ENCODE measurements around the gene VPS39. TPM values are rescaled to one million over a fixed set of nuclear protein-coding genes. Genes with fewer than 3 reads are reported as not detected.

Gene VPS39
- total RNA-seq, 1 donor from 2014 or later: 43.3 TPM

- TF ChIP-seq CTCF (IDR thresholded peaks at IDR 0.05; ENCODE audit: insufficient read depth, low read length, poor library complexity, severe bottlenecking): no peak
- no peak for DNase-seq (ENCODE audit: low read depth)
- Histone ChIP-seq H3K4me3 (ENCODE audit: low read depth, low read length) (no peak overlapping the region), H3K27me3 (ENCODE audit: control insufficient read depth, insufficient read depth, low read length) (no peaks in the 10 kb centered on the region), H3K36me3 (ENCODE audit: control insufficient read depth, insufficient read depth, low read length) (peaks cover 1% of the 10 kb centered on the region)
Measured at GRCh38 chr15:42210696-42211095, 2.6 kb upstream of the VPS39 start.

GRCh38 chr15:42206406-42206805, 1.7 kb downstream of the VPS39 start:
- H3K36me3 ChIP-seq (ENCODE audit: control insufficient read depth, insufficient read depth, low read length): peaks cover 1% of the 10 kb centered on the region
- no peak for DNase-seq (ENCODE audit: low read depth)

GRCh38 chr15:42203891-42204290, 4.2 kb downstream of the VPS39 start:
- Histone ChIP-seq H3K4me3 (ENCODE audit: low read depth, low read length) (no peak overlapping the region), H3K27me3 (ENCODE audit: control insufficient read depth, insufficient read depth, low read length) (no peaks in the 10 kb centered on the region), H3K36me3 (ENCODE audit: control insufficient read depth, insufficient read depth, low read length) (peaks cover 1% of the 10 kb centered on the region)
- TF ChIP-seq CTCF (IDR thresholded peaks at IDR 0.05; ENCODE audit: insufficient read depth, low read length, poor library complexity, severe bottlenecking): no peak
- DNase-seq (ENCODE audit: low read depth): no peak

More at GRCh38 chr15:42206406-42206805, 1.7 kb downstream of the VPS39 start:
- TF ChIP-seq CTCF (IDR thresholded peaks at IDR 0.05; ENCODE audit: insufficient read depth, low read length, poor library complexity, severe bottlenecking): no peak
- H3K4me3 ChIP-seq (ENCODE audit: low read depth, low read length): no peak overlapping the region
- no peaks in the 10 kb centered on the region for H3K27me3 ChIP-seq (ENCODE audit: control insufficient read depth, insufficient read depth, low read length)

- Histone ChIP-seq H3K4me3 (ENCODE audit: low read depth, low read length) (no peak overlapping the region), H3K27me3 (ENCODE audit: control insufficient read depth, insufficient read depth, low read length) (no peaks in the 10 kb centered on the region), H3K36me3 (ENCODE audit: control insufficient read depth, insufficient read depth, low read length) (peaks cover 1% of the 10 kb centered on the region)
- no peak for TF ChIP-seq CTCF (IDR thresholded peaks at IDR 0.05; ENCODE audit: insufficient read depth, low read length, poor library complexity, severe bottlenecking)
- DNase-seq (ENCODE audit: low read depth): no peak
Measured at GRCh38 chr15:42202653-42203052, 5.5 kb downstream of the VPS39 start.

DNA sequence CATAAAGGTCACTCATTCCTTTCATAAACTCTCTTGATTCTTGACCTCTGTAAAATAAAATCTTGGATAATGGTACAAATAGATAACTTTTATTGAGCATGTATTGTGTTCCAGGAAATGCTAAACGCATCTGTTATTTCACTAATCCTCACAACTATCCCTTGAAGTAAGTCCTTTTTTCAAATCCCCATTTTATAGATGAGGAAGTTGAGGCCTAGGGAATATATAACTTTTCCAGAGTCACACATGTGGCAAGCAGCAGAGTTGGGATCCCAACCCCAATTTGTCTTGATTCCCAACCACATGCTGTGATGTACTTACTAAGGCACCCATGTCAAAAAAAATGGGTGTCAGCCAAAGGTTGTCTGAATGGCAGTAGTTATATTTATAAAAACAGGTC, 6.3 kb downstream of the VPS39 start:
- TF ChIP-seq CTCF (IDR thresholded peaks at IDR 0.05; ENCODE audit: insufficient read depth, low read length, poor library complexity, severe bottlenecking): no peak
- H3K36me3 ChIP-seq (ENCODE audit: control insufficient read depth, insufficient read depth, low read length): peaks cover 1% of the 10 kb centered on the region
- DNase-seq (ENCODE audit: low read depth): no peak
- no peaks in the 10 kb centered on the region for H3K27me3 ChIP-seq (ENCODE audit: control insufficient read depth, insufficient read depth, low read length)
- H3K4me3 ChIP-seq (ENCODE audit: low read depth, low read length): no peak overlapping the region

- Histone ChIP-seq H3K27me3 (ENCODE audit: control insufficient read depth, insufficient read depth, low read length) (no peaks in the 10 kb centered on the region), H3K4me3 (ENCODE audit: low read depth, low read length) (no peak overlapping the region), H3K36me3 (ENCODE audit: control insufficient read depth, insufficient read depth, low read length) (no peaks in the 10 kb centered on the region)
- TF ChIP-seq CTCF (IDR thresholded peaks at IDR 0.05; ENCODE audit: insufficient read depth, low read length, poor library complexity, severe bottlenecking): no peak
- no peak for DNase-seq (ENCODE audit: low read depth)
Measured at GRCh38 chr15:42199126-42199525, 9.0 kb downstream of the VPS39 start.
